OCI-LY3 (cell line): ENCODE data around the gene KRT9.
"Not testable (repeated sequence)": the region's sequence is repeated elsewhere in the genome, so short reads cannot be mapped to it uniquely, and the experiment has no call there.

ENCODE experiments used
- CTCF ChIP-seq: fragments of 200-600, 300-600 bp; sonication (generic); IDR thresholded peaks from 2 replicates; pipeline ENCODE4 v1.5.1; 2014; ENCODE audit warnings: antibody characterized with exemption, low read length, low read depth
- EZH2phosphoT487 ChIP-seq: fragments of 200-600 bp; shearing (Covaris generic); IDR thresholded peaks from 2 replicates; pipeline ENCODE4 v1.6.1; 2018; ENCODE audit warnings: antibody characterized with exemption, mixed run types, low read depth

- not testable (repeated sequence) for TF ChIP-seq CTCF, EZH2phosphoT487
Observed at GRCh38 chr17:41619927-41620582, 48.2 kb upstream of the KRT9 start.
